K562 (cell line): Measurements from ENCODE around the gene EMP2. TPM values are rescaled to one million over a fixed set of nuclear protein-coding genes. Genes with fewer than 3 reads are reported as not detected.

Source experiments
- BCLAF1 ChIP-seq, 2 experiments: fragments of 450-650 bp in 1 of 2; IDR thresholded peaks; 2 replicates each; pipeline ENCODE4 v1.6.1; 2011 to 2017; ENCODE audit warnings: low read depth in 2 of 2, antibody characterized with exemption in 1 of 2, borderline replicate concordance in 1 of 2, low read length in 1 of 2, mild to moderate bottlenecking in 1 of 2, mixed read lengths in 1 of 2; ENCODE audit not compliant: control insufficient read depth in 1 of 2
- CBX5 ChIP-seq: IDR thresholded peaks from 2 replicates; pipeline ENCODE4 v1.6.1; 2014; ENCODE audit warnings: low read depth, borderline replicate concordance
- MYNN ChIP-seq, 2 experiments: sonication (generic); formaldehyde crosslinking in 1 of 2; IDR thresholded peaks; 2 replicates each; pipeline versions ENCODE4 v1.5.0 to v1.6.1; 2016 to 2020; ENCODE audit warnings: antibody characterized with exemption in 1 of 2, missing genetic modification reagents in 1 of 2
- POLR3A ChIP-seq: IDR thresholded peaks from 2 replicates; pipeline ENCODE4 v1.6.1; 2011; ENCODE audit warnings: borderline replicate concordance, mild to moderate bottlenecking, moderate library complexity; ENCODE audit not compliant: insufficient read length, insufficient read depth; ENCODE audit errors: extremely low read depth
- RFX5 ChIP-seq: IDR thresholded peaks from 2 replicates; pipeline ENCODE4 v1.6.1; 2011; ENCODE audit warnings: low read depth, mild to moderate bottlenecking, improper control_type of control experiment, low read length
- STAT5A ChIP-seq: IDR thresholded peaks from 2 replicates; pipeline ENCODE4 v1.6.1; 2012; ENCODE audit warnings: low read length, inconsistent platforms, borderline replicate concordance
- ZNF24 ChIP-seq: fragments of 450-650 bp; IDR thresholded peaks from 2 replicates; pipeline ENCODE4 v1.6.1; 2016
- ZNF274 ChIP-seq: IDR thresholded peaks from 2 replicates; pipeline ENCODE4 v1.6.1; 2011; ENCODE audit warnings: low read depth, mild to moderate bottlenecking, low read length, moderate library complexity, borderline replicate concordance
- ZNF589 ChIP-seq: fragments of 200-800 bp; sonication (Bioruptor generic); IDR thresholded peaks from 2 replicates; pipeline ENCODE4 v1.6.1; 2016; ENCODE audit warnings: low read depth, missing genetic modification characterization, missing compliant biosample characterization
- ZNF707 ChIP-seq: fragments of 250-450 bp; sonication (Bioruptor Pico); conservative IDR thresholded peaks from 2 replicates; pipeline ENCODE4 v1.8.0; 2022; ENCODE audit warnings: inconsistent platforms, mild to moderate bottlenecking, moderate library complexity
- polyA plus RNA-seq, 8 experiments: library from polyadenylated mRNA; depleted of rRNA in 4 of 8; stranded (reverse) in 5 of 8; unstranded in 3 of 8; fragments of >200 nt; fragmentation: Nextera tagmentation in 2 of 8; fragmentation: Illumina TruSeq in 1 of 8; extraction: Ambion mirVana in 2 of 8; extraction: Trizol in 1 of 8; gene quantifications; 2 replicates each; pipeline versions ENCODE4 v1.2.1 to v1.2.3, GENCODE V29; 2011 to 2014; ENCODE audit warnings: inconsistent platforms in 1 of 8, missing spikeins in 1 of 8
- total RNA-seq, 7 experiments: library from RNA; depleted of rRNA in 6 of 7; stranded (reverse); fragments of >200 nt in 6 of 7; fragmentation: Illumina TruSeq in 2 of 7; extraction: Trizol in 2 of 7; gene quantifications; 2 replicates each; pipeline versions ENCODE4 v1.2.1 to v1.2.3, GENCODE V29; 2011 to 2021; ENCODE audit warnings: low replicate concordance in 1 of 7

The EMP2 gene
- total and polyA plus RNA-seq, 9 of the 15 experiments (the other 6 are each of a cell fraction or from before 2014, with no cell fraction given): 0.73 to 6.2 (median 3.1) TPM

- no peak for TF ChIP-seq BCLAF1 (IDR thresholded peaks at IDR 0.05; ENCODE audit: borderline replicate concordance in 1 of 2, control insufficient read depth in 1 of 2, low read depth in 2 of 2, low read length in 1 of 2)
- TF ChIP-seq POLR3A: no peak
- no peak for TF ChIP-seq CBX5
- TF ChIP-seq ZNF589 (CRISPR knock-in tag): no peak
- TF ChIP-seq ZNF274: no peak
- no peak for TF ChIP-seq ZNF24
- no peak for TF ChIP-seq RFX5
- no peak for TF ChIP-seq MYNN (IDR thresholded peaks at IDR 0.05)
- no peak for TF ChIP-seq MYNN (CRISPR knock-in tag; IDR thresholded peaks at IDR 0.05)
- TF ChIP-seq STAT5A: no peak
- TF ChIP-seq ZNF707 (CRISPR knock-in tag): no peak
- TF ChIP-seq, all 486 proteins: peak for 0
These were observed 8.7 kb upstream of the EMP2 start (continued) for GRCh38 chr16:10589109-10589508.
